ENCODE data around the gene MAP2K6. TPM values are rescaled to one million over a fixed set of nuclear protein-coding genes. Genes with fewer than 3 reads are reported as not detected.

Gene MAP2K6
- total and polyA plus RNA-seq, 2 of the 8 experiments (the other 6 are each of a cell fraction or from before 2014, with no cell fraction given), result 11.0 to 44.1 TPM

GRCh38 chr17:69593716-69594115 lies 179.2 kb downstream of the MAP2K6 start:
- DNase-seq (ENCODE audit: low read depth in 1 of 2, low spot score in 2 of 2) (no peak), FAIRE-seq (no peak)
- H3K27me3 ChIP-seq (replicated peaks in 1 of 4; ENCODE audit: control insufficient read depth in 3 of 4, extremely low read depth in 1 of 4, insufficient read depth in 3 of 4, low read length in 3 of 4), result no peaks in the 10 kb centered on the region
- TF ChIP-seq EP300 (IDR thresholded peaks at IDR 0.05; ENCODE audit: borderline replicate concordance in 1 of 2, low read depth in 2 of 2, low read length in 2 of 2) (no peak), CTBP2 (IDR thresholded peaks at IDR 0.05; ENCODE audit: borderline replicate concordance, insufficient read depth, insufficient read length, low read length) (no peak), E2F6 (IDR thresholded peaks at IDR 0.05) (no peak), TEAD4 (IDR thresholded peaks at IDR 0.05; ENCODE audit: low read depth, low read length) (no peak), KDM1A (IDR thresholded peaks at IDR 0.05; ENCODE audit: borderline replicate concordance, low read length) (no peak), CTCF (IDR thresholded peaks at IDR 0.05; ENCODE audit: control extremely low read depth in 1 of 3, insufficient read depth in 1 of 3, low read depth in 1 of 3, low read length in 3 of 3) (no peak), JUND (IDR thresholded peaks at IDR 0.05; ENCODE audit: low read length) (no peak), USF2 (IDR thresholded peaks at IDR 0.05; ENCODE audit: low read length) (no peak), PHF8 (conservative IDR thresholded peaks at IDR 0.05; ENCODE audit: low read depth, low read length) (no peak)
- no peak overlapping the region for H4K8ac ChIP-seq (ENCODE audit: extremely low read depth, insufficient read depth, low read length)
- no peak overlapping the region for H4K91ac ChIP-seq (replicated peaks; ENCODE audit: insufficient read length, low read length)
- no peak overlapping the region for H3K27ac ChIP-seq (ENCODE audit: low read depth, low read length)
- H3K79me2 ChIP-seq (ENCODE audit: control insufficient read depth in 1 of 2, insufficient read depth in 2 of 2, low read length in 2 of 2), result no peaks in the 10 kb centered on the region
- H3K36me3 ChIP-seq (ENCODE audit: control insufficient read depth in 2 of 4, insufficient read depth in 4 of 4, low read length in 3 of 4), result no peaks in the 10 kb centered on the region
- H3K56ac ChIP-seq (replicated peaks; ENCODE audit: insufficient read length, low read depth, low read length), result no peak overlapping the region
- H3K4me1 ChIP-seq (replicated peaks in 1 of 4; ENCODE audit: control insufficient read depth in 3 of 4, insufficient read depth in 4 of 4, low read length in 3 of 4), result no peaks in the 10 kb centered on the region
- no peaks in the 10 kb centered on the region for H3K79me1 ChIP-seq (ENCODE audit: low read depth, low read length)
- H4K5ac ChIP-seq (ENCODE audit: insufficient read length, low read depth, low read length), result no peak overlapping the region
- no peak overlapping the region for H3K4me3 ChIP-seq (ENCODE audit: extremely low read depth in 1 of 4, insufficient read depth in 2 of 4, low read depth in 3 of 4, low read length in 4 of 4)
- H3K9me3 ChIP-seq (ENCODE audit: insufficient read depth in 2 of 2, low read depth in 1 of 2, low read length in 1 of 2), result no peaks in the 10 kb centered on the region
- no peak overlapping the region for H3K9ac ChIP-seq (replicated peaks in 1 of 4; ENCODE audit: extremely low read depth in 1 of 4, low read depth in 3 of 4, low read length in 3 of 4)
- H4K20me1 ChIP-seq (replicated peaks in 1 of 2; ENCODE audit: control insufficient read depth in 1 of 2, insufficient read depth in 2 of 2, low read length in 2 of 2), result no peaks in the 10 kb centered on the region
- H2BK5ac ChIP-seq (ENCODE audit: low read depth, low read length), result no peak overlapping the region
- 89% methylated on average over 2 of the region's 2 CpGs; no CpG with 5 or more reads in 1 of the 2 experiments for WGBS, 2 experiments (ENCODE audit: extremely low coverage in 1 of 2, insufficient coverage in 1 of 2, insufficient read length in 1 of 2, insufficient replicate concordance in 2 of 2, low coverage in 1 of 2, low lambda C conversion rate in 2 of 2, missing lambda C conversion rate in 1 of 2)
- no peak overlapping the region for H3K4ac ChIP-seq (replicated peaks; ENCODE audit: insufficient read length, low read depth, low read length)
- H2BK15ac ChIP-seq (ENCODE audit: low read length), result no peak overlapping the region
- POLR2A ChIA-PET (ENCODE audit: partially characterized antibody), result no interaction called here
- no peak overlapping the region for H2BK120ac ChIP-seq (replicated peaks; ENCODE audit: low read depth, low read length)
- no peak overlapping the region for H2AK5ac ChIP-seq (ENCODE audit: low read depth, low read length)
- no peak overlapping the region for H2BK12ac ChIP-seq (ENCODE audit: low read depth, low read length)
- H2AFZ ChIP-seq (ENCODE audit: low read length), result no peak overlapping the region
- no peak overlapping the region for H3K18ac ChIP-seq (ENCODE audit: extremely low read depth, low read length)
- no peak overlapping the region for H2BK20ac ChIP-seq (ENCODE audit: low read length)
- H3K23ac ChIP-seq (ENCODE audit: insufficient read length), result no peak overlapping the region
- H3K14ac ChIP-seq (ENCODE audit: insufficient read length), result no peak overlapping the region
- no peak overlapping the region for H3K4me2 ChIP-seq (ENCODE audit: insufficient read depth in 1 of 2, low read depth in 2 of 2, low read length in 2 of 2)
- no peaks in the 10 kb centered on the region for H3K23me2 ChIP-seq (ENCODE audit: low read depth, low read length)
- CTCF ChIA-PET (ENCODE audit: partially characterized antibody), result interaction anchor here (1.3 to 7.0 kb wide), 4 partner anchors 9 to 27 kb away, joined by 4 to 59 read pairs (median 6); no protein-coding TSS in a partner anchor

All from H1 (cell line).